ENCODE measurements around the gene TMEM150C. TPM values are rescaled to one million over a fixed set of nuclear protein-coding genes. Genes with fewer than 3 reads are reported as not detected.

The TMEM150C gene
- total and polyA plus RNA-seq, 5 donors from 2014 or later, result 0.10 to 0.21 (median 0.13) TPM; not detected in 2

GRCh38 chr4:82594456-82594855 lies 32.7 kb upstream of the TMEM150C start:
- H3K4me3 ChIP-seq (ENCODE audit: low read depth, low read length), result no peak overlapping the region
- ATAC-seq (ENCODE audit: low read depth in 2 of 2) (no peak), DNase-seq (no peak)
- H3K36me3 ChIP-seq (ENCODE audit: control insufficient read depth, insufficient read depth, low read length), result no peaks in the 10 kb centered on the region
- H3K4me3 Mint-ChIP-seq, result no peak overlapping the region
- peaks cover 0 to 1% (median 0%) of the 10 kb centered on the region in 7 donors for H3K9me3 Mint-ChIP-seq
- H3K27me3 Mint-ChIP-seq, result peaks cover 7% of the 10 kb centered on the region
- no peaks in the 10 kb centered on the region for H3K36me3 Mint-ChIP-seq
- H3K27ac Mint-ChIP-seq, result no peak overlapping the region
- H3K9me3 ChIP-seq (ENCODE audit: control insufficient read depth in 2 of 2, low read length in 2 of 2), result no peaks in the 10 kb centered on the region
- no peaks in the 10 kb centered on the region for H3K4me1 Mint-ChIP-seq
- no peak overlapping the region for H3K27ac ChIP-seq (ENCODE audit: insufficient read depth, low read length, poor library complexity, severe bottlenecking)
- H3K27me3 ChIP-seq (ENCODE audit: control insufficient read depth, insufficient read depth, low read length), result peaks cover 5% of the 10 kb centered on the region
- H3K4me1 ChIP-seq (ENCODE audit: control insufficient read depth, insufficient read depth, low read length, poor library complexity, severe bottlenecking), result no peaks in the 10 kb centered on the region

DNA sequence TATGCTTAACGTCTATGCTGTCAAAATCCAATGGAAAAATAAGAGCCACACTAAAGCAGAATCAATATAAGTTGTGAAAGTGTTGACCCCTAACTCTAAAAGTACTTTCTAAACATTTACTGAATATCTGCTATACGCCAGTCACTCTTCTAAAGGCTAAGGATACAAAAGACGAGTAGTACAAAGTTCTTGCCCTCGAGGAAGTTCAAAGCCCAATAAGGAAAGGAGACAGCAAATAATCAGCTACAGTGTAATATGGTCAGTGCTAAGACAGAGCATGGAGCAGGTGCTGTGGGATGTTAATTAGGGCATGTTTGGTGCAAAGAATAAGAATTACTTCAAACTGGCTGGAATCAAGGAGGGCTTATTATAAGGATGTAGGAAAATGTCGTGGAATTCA lies 31.6 kb upstream of the TMEM150C start:
- Histone ChIP-seq H3K4me3 (ENCODE audit: low read depth, low read length) (no peak overlapping the region), H3K4me1 (ENCODE audit: control insufficient read depth, insufficient read depth, low read length, poor library complexity, severe bottlenecking) (no peaks in the 10 kb centered on the region), H3K36me3 (ENCODE audit: control insufficient read depth, insufficient read depth, low read length) (no peaks in the 10 kb centered on the region), H3K27me3 (ENCODE audit: control insufficient read depth, insufficient read depth, low read length) (peaks cover 5% of the 10 kb centered on the region), H3K9me3 (ENCODE audit: control insufficient read depth in 2 of 2, low read length in 2 of 2) (no peaks in the 10 kb centered on the region), H3K27ac (ENCODE audit: insufficient read depth, low read length, poor library complexity, severe bottlenecking) (no peak overlapping the region)
- ATAC-seq (ENCODE audit: low read depth in 2 of 2), result no peak
- H3K9me3 Mint-ChIP-seq, result peaks cover 0 to 1% (median 0%) of the 10 kb centered on the region in 7 donors
- H3K27ac Mint-ChIP-seq, result no peak overlapping the region
- peaks cover 8% of the 10 kb centered on the region for H3K27me3 Mint-ChIP-seq
- no peaks in the 10 kb centered on the region for H3K4me1 Mint-ChIP-seq
- no peaks in the 10 kb centered on the region for H3K36me3 Mint-ChIP-seq
- H3K4me3 Mint-ChIP-seq, result no peak overlapping the region
- no peak for DNase-seq

DNA sequence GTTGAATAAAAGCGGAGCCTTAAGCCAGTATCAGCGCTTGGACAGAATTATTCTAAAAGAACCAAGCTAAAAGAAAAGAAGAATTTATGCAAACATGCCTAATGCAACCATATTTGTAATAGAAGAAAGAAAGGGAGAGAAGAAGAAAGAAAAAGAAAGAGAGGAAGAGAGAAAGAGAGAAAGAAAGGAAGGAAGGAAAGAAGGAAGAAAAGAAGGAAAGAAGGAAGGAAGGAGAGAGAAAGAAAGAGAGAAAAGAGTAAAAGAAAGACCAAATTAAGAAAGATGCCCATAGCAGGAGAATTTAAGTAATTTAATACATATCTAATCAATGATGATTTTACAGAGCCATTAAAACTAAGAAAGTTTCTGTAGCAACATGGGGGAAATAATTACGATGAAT lies 30.9 kb upstream of the TMEM150C start:
- peaks cover 0 to 1% (median 0%) of the 10 kb centered on the region in 7 donors for H3K9me3 Mint-ChIP-seq
- Histone ChIP-seq H3K27me3 (ENCODE audit: control insufficient read depth, insufficient read depth, low read length) (peaks cover 5% of the 10 kb centered on the region), H3K9me3 (ENCODE audit: control insufficient read depth in 2 of 2, low read length in 2 of 2) (no peaks in the 10 kb centered on the region), H3K36me3 (ENCODE audit: control insufficient read depth, insufficient read depth, low read length) (no peaks in the 10 kb centered on the region), H3K4me3 (ENCODE audit: low read depth, low read length) (no peak overlapping the region), H3K27ac (ENCODE audit: insufficient read depth, low read length, poor library complexity, severe bottlenecking) (no peak overlapping the region), H3K4me1 (ENCODE audit: control insufficient read depth, insufficient read depth, low read length, poor library complexity, severe bottlenecking) (no peaks in the 10 kb centered on the region)
- peaks cover 8% of the 10 kb centered on the region for H3K27me3 Mint-ChIP-seq
- DNase-seq (no peak), ATAC-seq (ENCODE audit: low read depth in 2 of 2) (no peak)
- H3K36me3 Mint-ChIP-seq, result no peaks in the 10 kb centered on the region
- H3K4me3 Mint-ChIP-seq, result no peak overlapping the region
- H3K27ac Mint-ChIP-seq, result no peak overlapping the region
- no peaks in the 10 kb centered on the region for H3K4me1 Mint-ChIP-seq

GRCh38 chr4:82591592-82591991 lies 29.8 kb upstream of the TMEM150C start:
- Mint-ChIP-seq H3K9me3 (peaks cover 0 to 1% (median 0%) of the 10 kb centered on the region in 7 donors), H3K27ac (no peak overlapping the region), H3K36me3 (no peaks in the 10 kb centered on the region), H3K27me3 (peaks cover 8% of the 10 kb centered on the region), H3K4me1 (no peaks in the 10 kb centered on the region), H3K4me3 (no peak overlapping the region)
- ATAC-seq (ENCODE audit: low read depth in 2 of 2) (no peak), DNase-seq (no peak)
- Histone ChIP-seq H3K4me1 (ENCODE audit: control insufficient read depth, insufficient read depth, low read length, poor library complexity, severe bottlenecking) (no peaks in the 10 kb centered on the region), H3K4me3 (ENCODE audit: low read depth, low read length) (no peak overlapping the region), H3K9me3 (ENCODE audit: control insufficient read depth in 2 of 2, low read length in 2 of 2) (no peaks in the 10 kb centered on the region), H3K36me3 (ENCODE audit: control insufficient read depth, insufficient read depth, low read length) (no peaks in the 10 kb centered on the region), H3K27ac (ENCODE audit: insufficient read depth, low read length, poor library complexity, severe bottlenecking) (no peak overlapping the region), H3K27me3 (ENCODE audit: control insufficient read depth, insufficient read depth, low read length) (peaks cover 5% of the 10 kb centered on the region)

- Histone ChIP-seq H3K36me3 (ENCODE audit: control insufficient read depth, insufficient read depth, low read length) (no peaks in the 10 kb centered on the region), H3K27me3 (ENCODE audit: control insufficient read depth, insufficient read depth, low read length) (peaks cover 5% of the 10 kb centered on the region), H3K27ac (ENCODE audit: insufficient read depth, low read length, poor library complexity, severe bottlenecking) (no peak overlapping the region), H3K9me3 (ENCODE audit: control insufficient read depth in 2 of 2, low read length in 2 of 2) (no peaks in the 10 kb centered on the region), H3K4me3 (ENCODE audit: low read depth, low read length) (no peak overlapping the region), H3K4me1 (ENCODE audit: control insufficient read depth, insufficient read depth, low read length, poor library complexity, severe bottlenecking) (no peaks in the 10 kb centered on the region)
- H3K4me3 Mint-ChIP-seq, result no peak overlapping the region
- no peaks in the 10 kb centered on the region for H3K36me3 Mint-ChIP-seq
- no peak for DNase-seq
- peaks cover 14% of the 10 kb centered on the region for H3K27me3 Mint-ChIP-seq
- H3K4me1 Mint-ChIP-seq, result no peaks in the 10 kb centered on the region
- no peak overlapping the region for H3K27ac Mint-ChIP-seq
- H3K9me3 Mint-ChIP-seq, result peaks cover 0 to 1% (median 0%) of the 10 kb centered on the region in 7 donors
- no peak for ATAC-seq (ENCODE audit: low read depth in 2 of 2)
Observed at GRCh38 chr4:82589756-82590155, 28.0 kb upstream of the TMEM150C start.

DNA sequence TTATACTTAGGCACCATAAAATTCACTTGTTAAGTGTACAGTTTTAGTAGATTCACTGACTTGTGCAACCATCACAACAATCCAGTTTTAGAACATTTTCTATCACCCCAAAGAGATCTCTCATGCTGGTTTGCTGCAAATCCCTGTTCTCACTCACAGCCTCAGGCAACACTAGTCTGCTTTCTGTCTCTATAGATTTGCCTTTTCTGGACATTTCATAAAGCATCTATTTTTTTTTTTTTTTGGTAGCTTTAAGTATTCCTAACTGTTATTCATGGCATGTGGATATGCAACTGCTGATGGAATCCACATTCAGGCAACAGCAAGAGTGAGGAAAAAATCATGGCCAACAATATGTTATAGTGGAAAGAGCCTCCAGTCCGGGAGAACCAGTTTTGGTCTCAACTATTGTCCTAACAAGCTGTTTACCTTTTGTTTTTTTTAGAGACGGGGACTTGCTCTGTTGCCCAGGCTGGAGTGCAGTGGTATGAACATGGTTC lies 27.0 kb upstream of the TMEM150C start:
- no peaks in the 10 kb centered on the region for H3K36me3 ChIP-seq (ENCODE audit: control insufficient read depth, insufficient read depth, low read length)
- ATAC-seq (ENCODE audit: low read depth in 2 of 2), result no peak

DNA sequence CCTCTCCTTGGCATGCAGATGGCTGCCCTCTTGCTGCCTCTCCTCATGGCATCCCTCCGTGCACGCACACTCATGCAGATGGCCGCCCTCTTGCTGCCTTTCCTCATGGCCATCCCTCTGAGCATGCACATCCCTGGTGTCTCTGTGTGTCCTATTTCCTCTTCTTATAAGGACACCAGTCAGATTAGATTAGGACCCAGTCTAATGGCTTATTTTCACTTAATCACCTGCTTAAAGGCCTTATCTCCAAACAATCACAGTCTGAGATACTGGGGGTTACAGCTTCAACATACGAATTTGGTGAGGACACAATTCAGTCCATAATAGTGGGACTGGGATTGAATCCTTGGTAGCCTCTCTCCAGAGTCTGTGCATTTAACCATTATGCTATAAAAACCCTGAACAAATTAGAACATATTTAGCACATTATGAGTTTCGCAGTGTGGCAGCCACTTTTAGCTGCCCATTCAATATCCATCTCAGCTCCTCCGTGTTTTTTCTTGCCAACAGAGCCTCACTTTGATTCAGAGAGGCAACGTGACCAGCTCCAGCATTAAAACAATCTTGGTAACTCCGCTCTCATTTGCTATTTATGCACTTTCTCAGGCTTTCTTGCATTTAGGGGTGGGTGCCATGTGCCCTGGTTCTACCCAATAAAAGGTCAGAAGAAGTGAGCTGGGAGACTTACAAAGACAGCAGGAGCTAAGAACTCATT lies 26.2 kb upstream of the TMEM150C start:
- H3K27me3 Mint-ChIP-seq, result peaks cover 21% of the 10 kb centered on the region
- H3K9me3 ChIP-seq (ENCODE audit: control insufficient read depth in 2 of 2, low read length in 2 of 2), result no peaks in the 10 kb centered on the region
- no peak overlapping the region for H3K4me3 Mint-ChIP-seq
- ATAC-seq (ENCODE audit: low read depth in 2 of 2) (no peak), DNase-seq (no peak)
- no peak overlapping the region for H3K27ac Mint-ChIP-seq
- no peaks in the 10 kb centered on the region for H3K9me3 Mint-ChIP-seq
- no peaks in the 10 kb centered on the region for H3K4me1 Mint-ChIP-seq
- no peaks in the 10 kb centered on the region for H3K4me1 ChIP-seq (ENCODE audit: control insufficient read depth, insufficient read depth, low read length, poor library complexity, severe bottlenecking)
- no peaks in the 10 kb centered on the region for H3K36me3 Mint-ChIP-seq
- no peak overlapping the region for H3K4me3 ChIP-seq (ENCODE audit: low read depth, low read length)
- peaks cover 3% of the 10 kb centered on the region for H3K27me3 ChIP-seq (ENCODE audit: control insufficient read depth, insufficient read depth, low read length)
- H3K27ac ChIP-seq (ENCODE audit: insufficient read depth, low read length, poor library complexity, severe bottlenecking), result no peak overlapping the region
- no peaks in the 10 kb centered on the region for H3K36me3 ChIP-seq (ENCODE audit: control insufficient read depth, insufficient read depth, low read length)

More for the DNA sequence above, 27.0 kb upstream of the TMEM150C start:
- Mint-ChIP-seq H3K4me1 (no peaks in the 10 kb centered on the region), H3K36me3 (no peaks in the 10 kb centered on the region), H3K9me3 (no peaks in the 10 kb centered on the region), H3K4me3 (no peak overlapping the region), H3K27ac (peak overlapping the region in 1 of 3 donors; percentile 10), H3K27me3 (peaks cover 14% of the 10 kb centered on the region)
- H3K27me3 ChIP-seq (ENCODE audit: control insufficient read depth, insufficient read depth, low read length), result peaks cover 5% of the 10 kb centered on the region
- no peak for DNase-seq
- no peaks in the 10 kb centered on the region for H3K4me1 ChIP-seq (ENCODE audit: control insufficient read depth, insufficient read depth, low read length, poor library complexity, severe bottlenecking)
- H3K4me3 ChIP-seq (ENCODE audit: low read depth, low read length), result no peak overlapping the region
- H3K27ac ChIP-seq (ENCODE audit: insufficient read depth, low read length, poor library complexity, severe bottlenecking), result no peak overlapping the region
- no peaks in the 10 kb centered on the region for H3K9me3 ChIP-seq (ENCODE audit: control insufficient read depth in 2 of 2, low read length in 2 of 2)

Data from CD4-positive, CD25-positive, alpha-beta regulatory T cell (primary cell).